Neutrophil (primary cell): Measurements from ENCODE around the gene APOL6.
"Not testable (repeated sequence)": the region's sequence is repeated elsewhere in the genome, so short reads cannot be mapped to it uniquely, and the experiment has no call there.

Experiments
- H3K27ac ChIP-seq: fragments of 200-600 bp; sonication (generic); 2 replicates; pipeline ENCODE4 v1.5.1; 2016; ENCODE audit warnings: mild to moderate bottlenecking, moderate library complexity
- H3K27me3 ChIP-seq: fragments of 200-600 bp; sonication (generic); 2 replicates; pipeline ENCODE4 v1.6.0; 2016; ENCODE audit warnings: mild to moderate bottlenecking
- H3K36me3 ChIP-seq: fragments of 200-600 bp; sonication (generic); 2 replicates; pipeline ENCODE4 v1.5.1; 2017
- H3K4me1 ChIP-seq, 2 experiments: fragments of 200-600 bp in 1 of 2; sonication (generic) in 1 of 2; 1 replicate in 1 of 2; 2 replicates in 1 of 2; pipeline versions ENCODE4 v1.5.1 to v1.6.1; 2013 to 2016; ENCODE audit warnings: low read depth in 1 of 2, low read length in 1 of 2, mild to moderate bottlenecking in 1 of 2, moderate library complexity in 1 of 2; ENCODE audit not compliant: control insufficient read depth in 1 of 2, insufficient read depth in 1 of 2
- H3K4me3 ChIP-seq, 2 experiments: fragments of 200-600 bp in 1 of 2; sonication (generic) in 1 of 2; 1 replicate in 1 of 2; 2 replicates in 1 of 2; pipeline ENCODE4 v1.5.1; 2013 to 2016; ENCODE audit warnings: low read depth in 1 of 2, low read length in 1 of 2, mild to moderate bottlenecking in 1 of 2, moderate library complexity in 1 of 2
- H3K9me3 ChIP-seq: fragments of 200-600 bp; sonication (generic); 2 replicates; pipeline ENCODE4 v1.5.1; 2016
- TF ChIP-seq, protein P1 (sequence below): fragments of 200-600 bp; sonication (generic); IDR thresholded peaks from 2 replicates; pipeline ENCODE4 v1.5.1; 2016; ENCODE audit warnings: antibody characterized with exemption

The APOL6 gene

DNA sequence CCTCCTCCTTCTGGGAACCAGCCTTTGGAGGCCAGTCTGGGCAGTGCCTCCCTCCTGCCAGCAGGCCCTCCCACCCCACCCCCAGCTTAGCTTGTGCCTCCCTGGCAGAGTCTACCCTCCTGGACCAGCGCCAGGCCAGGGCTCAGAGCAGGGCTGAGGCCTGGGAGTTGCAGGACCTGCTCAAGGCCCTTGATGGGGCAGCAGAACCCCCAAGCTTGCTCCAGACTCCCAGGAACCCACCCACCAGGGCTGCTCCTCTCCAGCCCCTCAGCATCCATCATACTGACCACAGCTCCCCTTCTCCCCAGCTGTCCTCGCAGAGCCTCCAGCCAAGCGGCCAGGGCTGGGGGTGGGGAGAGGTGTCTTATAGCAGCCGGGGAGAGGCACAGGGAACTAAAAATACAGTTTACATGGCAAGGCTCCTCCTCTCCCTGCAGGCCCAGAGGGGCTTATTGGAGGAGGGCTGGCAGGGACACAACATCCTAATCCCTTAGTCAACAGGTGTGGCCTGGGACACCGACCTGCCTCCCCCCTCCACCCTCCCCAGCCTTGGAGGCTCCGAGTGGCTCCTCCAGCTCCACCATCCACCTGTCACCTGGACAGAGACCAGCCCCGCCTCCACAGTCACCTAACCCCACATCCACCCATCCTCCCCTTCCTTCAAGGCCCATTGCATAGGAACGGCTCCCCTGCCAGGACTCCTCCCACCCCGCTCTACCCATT lies 25.9 kb upstream of the APOL6 start:
- H3K4me1 ChIP-seq: peaks cover under 1 to 2% of the 10 kb centered on the region in 2 experiments
- H3K27ac ChIP-seq: no peak overlapping the region
- no peak overlapping the region for H3K4me3 ChIP-seq

DNA sequence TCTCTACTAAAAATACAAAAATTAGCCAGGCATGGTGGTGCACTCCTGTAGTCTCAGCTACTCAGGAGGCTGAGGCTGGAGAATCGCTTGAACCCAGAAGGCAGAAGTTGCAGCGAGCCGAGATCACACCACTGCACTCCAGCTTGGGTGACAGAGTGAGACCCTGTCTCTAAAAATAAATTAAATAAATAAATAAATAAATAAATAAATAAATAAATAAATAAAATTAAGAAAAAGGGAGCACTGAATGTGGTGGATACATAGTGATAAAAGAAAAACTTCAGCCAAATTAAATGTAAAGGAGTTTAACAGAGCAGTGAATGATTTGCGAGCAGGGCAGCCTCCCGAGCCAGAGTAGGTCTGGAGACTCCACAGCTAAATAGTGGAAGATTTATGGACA lies 24.4 kb upstream of the APOL6 start:
- H3K27me3 ChIP-seq: peaks cover 44% of the 10 kb centered on the region
- H3K4me1 ChIP-seq, H3K9me3 ChIP-seq, H3K4me3 ChIP-seq, H3K36me3 ChIP-seq, H3K27ac ChIP-seq: not testable (repeated sequence)

More for the DNA sequence above, 25.9 kb upstream of the APOL6 start:
- H3K36me3 ChIP-seq: no peaks in the 10 kb centered on the region
- no peaks in the 10 kb centered on the region for H3K9me3 ChIP-seq
- TF ChIP-seq, protein P1, sequence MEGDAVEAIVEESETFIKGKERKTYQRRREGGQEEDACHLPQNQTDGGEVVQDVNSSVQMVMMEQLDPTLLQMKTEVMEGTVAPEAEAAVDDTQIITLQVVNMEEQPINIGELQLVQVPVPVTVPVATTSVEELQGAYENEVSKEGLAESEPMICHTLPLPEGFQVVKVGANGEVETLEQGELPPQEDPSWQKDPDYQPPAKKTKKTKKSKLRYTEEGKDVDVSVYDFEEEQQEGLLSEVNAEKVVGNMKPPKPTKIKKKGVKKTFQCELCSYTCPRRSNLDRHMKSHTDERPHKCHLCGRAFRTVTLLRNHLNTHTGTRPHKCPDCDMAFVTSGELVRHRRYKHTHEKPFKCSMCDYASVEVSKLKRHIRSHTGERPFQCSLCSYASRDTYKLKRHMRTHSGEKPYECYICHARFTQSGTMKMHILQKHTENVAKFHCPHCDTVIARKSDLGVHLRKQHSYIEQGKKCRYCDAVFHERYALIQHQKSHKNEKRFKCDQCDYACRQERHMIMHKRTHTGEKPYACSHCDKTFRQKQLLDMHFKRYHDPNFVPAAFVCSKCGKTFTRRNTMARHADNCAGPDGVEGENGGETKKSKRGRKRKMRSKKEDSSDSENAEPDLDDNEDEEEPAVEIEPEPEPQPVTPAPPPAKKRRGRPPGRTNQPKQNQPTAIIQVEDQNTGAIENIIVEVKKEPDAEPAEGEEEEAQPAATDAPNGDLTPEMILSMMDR: no peak
- H3K27me3 ChIP-seq: peaks cover 36% of the 10 kb centered on the region

DNA sequence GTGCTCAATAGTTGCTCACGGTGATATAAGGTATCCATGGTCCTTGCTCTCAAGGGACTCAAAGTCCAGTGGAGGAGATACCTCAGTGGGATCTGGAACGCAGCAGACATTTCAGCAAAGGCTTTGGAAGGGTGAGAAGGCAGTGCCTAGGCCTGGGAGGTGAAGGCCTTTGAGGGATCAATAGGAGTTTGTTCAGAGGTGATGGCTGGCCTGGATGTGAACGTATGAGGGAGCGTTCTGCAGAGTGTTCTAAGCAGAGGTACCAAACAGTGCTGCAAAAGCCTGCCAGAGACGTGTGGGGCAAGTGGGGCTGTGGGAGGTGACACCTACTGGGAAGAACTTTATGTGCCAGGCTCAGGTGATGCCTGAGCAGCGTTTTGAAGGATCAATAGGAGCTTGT lies 23.7 kb upstream of the APOL6 start:
- Histone ChIP-seq H3K4me3 (no peak overlapping the region), H3K27me3 (peaks cover 51% of the 10 kb centered on the region), H3K36me3 (no peaks in the 10 kb centered on the region), H3K27ac (no peak overlapping the region), H3K9me3 (no peaks in the 10 kb centered on the region), H3K4me1 (peaks cover 5 to 6% of the 10 kb centered on the region in 2 experiments)
- TF ChIP-seq, protein P1: no peak

DNA sequence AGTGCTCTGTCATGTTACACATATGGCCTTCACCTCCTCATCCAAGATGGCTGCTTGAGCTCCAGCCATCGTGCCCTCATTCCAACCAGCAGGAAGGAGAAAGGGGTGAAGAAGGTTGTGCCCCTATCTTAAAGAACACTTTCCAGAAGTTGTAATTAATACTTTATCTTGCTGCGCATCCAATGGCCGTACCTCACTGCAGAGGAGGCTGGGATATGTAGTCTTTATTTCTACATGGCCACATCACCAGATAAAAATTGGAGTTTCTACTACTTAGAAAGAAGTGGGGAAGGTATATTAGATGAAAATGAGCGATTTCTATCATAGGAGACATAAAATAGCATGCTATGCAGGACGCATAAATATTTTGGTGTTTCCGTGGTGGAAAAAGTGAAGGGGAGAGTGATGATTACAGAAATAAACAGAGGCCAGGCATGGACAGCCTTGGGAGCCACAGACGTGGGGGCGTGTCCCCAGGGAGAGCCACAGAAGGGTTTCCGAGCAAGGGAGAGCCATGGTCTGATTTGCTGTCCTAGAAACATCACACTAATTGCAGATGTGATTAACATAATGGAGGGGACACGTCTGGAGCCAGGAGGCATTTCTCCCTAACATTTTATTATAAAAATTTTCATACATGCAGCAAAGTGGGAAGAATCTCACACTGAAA lies 22.3 kb upstream of the APOL6 start:
- Histone ChIP-seq H3K27ac (no peak overlapping the region), H3K27me3 (peaks cover 56% of the 10 kb centered on the region), H3K4me3 (no peak overlapping the region), H3K4me1 (peaks cover 5 to 6% of the 10 kb centered on the region in 2 experiments), H3K36me3 (no peaks in the 10 kb centered on the region), H3K9me3 (no peaks in the 10 kb centered on the region)
- TF ChIP-seq, protein P1: no peak

DNA sequence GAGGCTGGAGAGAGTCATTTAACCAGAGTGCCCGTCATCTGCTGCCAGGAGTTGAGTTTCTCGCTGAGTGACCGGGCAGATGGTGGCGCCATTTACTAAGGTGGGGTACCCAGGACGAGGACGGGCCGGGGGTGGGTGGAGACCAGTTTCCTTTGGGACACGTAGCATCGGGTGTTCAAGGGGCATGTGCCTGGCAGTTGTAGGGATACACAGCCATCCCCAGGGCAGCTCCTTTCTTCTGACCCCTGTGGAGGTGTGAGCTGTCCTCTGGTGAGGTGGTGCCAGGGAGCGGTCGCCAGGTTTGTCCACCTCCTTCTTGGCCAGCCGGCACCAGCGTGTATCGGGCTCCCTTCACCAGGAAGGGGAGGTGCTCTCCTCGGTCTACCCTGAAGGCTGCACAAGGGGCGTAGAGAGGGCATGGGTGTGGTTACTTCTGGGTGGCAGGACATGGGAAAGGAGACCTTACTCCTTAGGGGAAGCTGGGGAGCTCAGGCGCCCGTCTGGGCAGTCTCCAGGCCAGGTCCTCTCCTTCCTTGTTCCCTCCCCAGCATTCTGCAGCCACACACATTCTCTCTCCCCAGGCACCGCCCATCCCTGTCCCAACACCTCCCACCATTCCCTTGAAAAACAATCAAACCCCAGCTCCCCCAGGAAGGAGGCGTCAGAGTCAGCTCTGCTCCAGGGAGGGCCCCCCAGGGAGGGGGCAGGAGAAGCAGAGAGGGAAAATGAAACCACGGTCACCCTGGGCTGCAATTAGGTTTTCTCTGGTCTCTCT lies 20.8 kb upstream of the APOL6 start:
- Histone ChIP-seq H3K36me3 (no peaks in the 10 kb centered on the region), H3K27ac (no peak overlapping the region), H3K27me3 (peaks cover 56% of the 10 kb centered on the region), H3K4me3 (peak overlapping the region in 1 of 2 experiments; percentile 31), H3K9me3 (no peaks in the 10 kb centered on the region), H3K4me1 (peaks cover 5 to 6% of the 10 kb centered on the region in 2 experiments)
- TF ChIP-seq, protein P1: no peak
